GM21526 (cell line): ENCODE results near the gene ZNF22.

Experiments
- ATAC-seq: cut with Tn5 transposase; IDR thresholded peaks from one replicate; pipeline ENCODE4 v1.9.1; 2021; ENCODE audit warnings: moderate library complexity; ENCODE audit not compliant: unreplicated experiment, low FRiP score

ZNF22 gene

DNA sequence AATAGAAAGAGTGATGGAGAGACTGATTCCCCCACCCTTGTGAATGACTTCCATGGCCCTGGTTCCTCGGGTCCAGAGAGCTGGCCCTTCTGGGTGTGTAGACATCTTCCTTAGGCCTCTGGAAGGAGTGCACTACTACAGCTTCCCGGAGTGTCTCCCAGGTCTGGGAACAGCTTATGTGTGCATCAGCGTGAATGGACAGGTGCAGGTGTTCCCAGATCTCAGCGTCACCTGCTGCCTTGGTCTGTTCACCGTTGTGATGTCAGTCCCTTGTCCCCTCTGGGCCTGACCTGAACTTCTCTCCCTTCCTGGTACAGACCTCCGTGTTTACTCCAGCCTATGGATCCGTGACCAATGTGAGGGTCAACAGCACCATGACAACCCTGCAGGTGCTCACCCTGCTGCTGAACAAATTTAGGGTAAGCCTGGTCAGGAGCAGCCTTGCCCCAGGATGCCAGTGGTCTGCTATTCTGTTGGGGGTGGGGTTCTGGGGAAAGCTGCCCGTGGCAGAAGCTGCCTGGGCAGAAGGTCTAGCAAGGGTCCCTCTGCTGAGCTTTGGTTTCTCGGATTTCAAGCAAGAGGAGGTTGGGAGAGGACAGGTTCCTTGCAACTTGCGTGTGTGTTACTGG lies 11.7 kb upstream of the ZNF22 start:
- no peak for ATAC-seq

DNA sequence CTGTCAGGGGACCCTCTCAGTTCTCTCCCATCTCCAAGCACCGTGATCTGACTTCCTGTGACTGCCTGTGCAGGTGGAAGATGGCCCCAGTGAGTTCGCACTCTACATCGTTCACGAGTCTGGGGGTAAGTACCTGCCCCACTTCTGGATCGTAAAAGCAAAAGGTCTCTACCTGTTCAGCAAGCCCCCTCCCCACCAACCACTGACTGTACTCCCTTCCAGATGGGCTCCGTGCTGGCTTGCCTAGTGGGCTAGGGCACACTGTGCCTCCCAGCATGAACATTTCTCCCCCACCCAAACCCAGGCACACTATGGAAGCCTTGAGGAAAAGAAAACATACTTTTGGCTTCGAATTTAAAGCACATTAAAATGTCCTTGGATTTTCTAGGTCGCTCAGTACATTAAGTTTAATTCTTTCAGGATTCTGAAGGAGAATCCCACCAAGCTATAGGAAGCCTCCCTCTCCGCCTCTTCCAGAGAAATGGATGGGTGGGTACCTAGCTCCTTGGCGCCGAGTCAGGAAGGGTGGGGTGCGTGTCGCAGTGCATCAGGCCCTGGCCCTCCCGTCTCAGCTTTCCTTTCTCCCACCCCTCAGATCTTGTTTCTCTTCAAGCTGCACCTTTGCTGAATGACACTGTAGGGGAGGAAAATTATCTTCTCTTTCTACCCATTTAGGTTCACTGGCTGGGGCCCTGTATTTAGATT lies 11.0 kb upstream of the ZNF22 start:
- ATAC-seq = no peak

DNA sequence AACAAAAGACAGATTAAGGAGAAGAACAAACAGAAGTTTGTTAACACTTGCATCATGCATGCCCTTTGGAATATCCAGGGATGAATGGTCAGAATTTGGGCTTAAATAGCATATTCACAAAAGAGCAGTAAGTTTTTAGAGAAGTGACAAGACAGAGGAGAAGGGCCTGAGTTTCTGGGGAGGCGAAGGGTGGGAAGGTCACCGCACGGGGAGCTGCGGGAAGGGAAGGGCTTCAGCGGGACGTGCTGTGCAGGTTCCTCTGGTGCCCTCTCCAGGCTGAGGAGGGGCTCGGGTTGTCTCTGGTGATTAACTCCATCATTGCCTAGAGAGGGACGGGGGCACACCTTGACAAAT lies 10.4 kb upstream of the ZNF22 start:
- no peak for ATAC-seq

DNA sequence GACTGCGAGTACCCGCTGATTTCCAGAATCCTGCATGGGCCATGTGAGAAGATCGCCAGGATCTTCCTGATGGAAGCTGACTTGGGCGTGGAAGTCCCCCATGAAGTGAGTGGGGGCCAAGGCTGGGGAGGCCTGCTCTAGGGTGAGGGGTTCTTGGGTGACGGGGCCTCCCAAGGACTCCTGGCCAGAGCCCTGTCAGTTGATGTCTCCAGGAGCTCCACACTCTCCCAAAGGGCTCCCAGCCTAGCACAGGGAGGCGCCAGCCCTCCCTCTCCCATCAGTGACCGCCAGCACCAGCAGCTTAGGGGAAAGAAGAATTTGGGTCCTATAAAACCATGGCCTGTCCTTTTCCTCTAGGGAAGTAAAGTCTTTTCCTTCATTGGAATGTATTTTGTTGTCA lies 9.8 kb upstream of the ZNF22 start:
- no peak for ATAC-seq

DNA sequence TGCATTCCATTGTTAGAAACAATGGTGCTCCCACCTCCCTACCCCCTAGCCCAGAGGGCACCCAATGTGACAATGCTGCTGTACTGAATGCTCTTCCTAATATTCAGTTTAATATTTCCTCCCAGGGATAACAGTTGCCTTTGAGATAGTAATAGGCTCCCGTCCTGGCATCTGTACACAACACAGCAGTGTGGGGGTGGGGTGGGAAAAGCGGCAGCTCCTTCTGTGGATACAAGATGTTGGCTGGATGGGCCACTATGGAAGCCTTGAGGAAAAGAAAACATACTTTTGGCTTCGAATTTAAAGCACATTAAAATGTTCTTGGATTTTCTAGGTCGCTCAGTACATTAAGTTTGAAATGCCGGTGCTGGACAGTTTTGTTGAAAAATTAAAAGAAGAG lies 9.2 kb upstream of the ZNF22 start:
- no peak for ATAC-seq

DNA sequence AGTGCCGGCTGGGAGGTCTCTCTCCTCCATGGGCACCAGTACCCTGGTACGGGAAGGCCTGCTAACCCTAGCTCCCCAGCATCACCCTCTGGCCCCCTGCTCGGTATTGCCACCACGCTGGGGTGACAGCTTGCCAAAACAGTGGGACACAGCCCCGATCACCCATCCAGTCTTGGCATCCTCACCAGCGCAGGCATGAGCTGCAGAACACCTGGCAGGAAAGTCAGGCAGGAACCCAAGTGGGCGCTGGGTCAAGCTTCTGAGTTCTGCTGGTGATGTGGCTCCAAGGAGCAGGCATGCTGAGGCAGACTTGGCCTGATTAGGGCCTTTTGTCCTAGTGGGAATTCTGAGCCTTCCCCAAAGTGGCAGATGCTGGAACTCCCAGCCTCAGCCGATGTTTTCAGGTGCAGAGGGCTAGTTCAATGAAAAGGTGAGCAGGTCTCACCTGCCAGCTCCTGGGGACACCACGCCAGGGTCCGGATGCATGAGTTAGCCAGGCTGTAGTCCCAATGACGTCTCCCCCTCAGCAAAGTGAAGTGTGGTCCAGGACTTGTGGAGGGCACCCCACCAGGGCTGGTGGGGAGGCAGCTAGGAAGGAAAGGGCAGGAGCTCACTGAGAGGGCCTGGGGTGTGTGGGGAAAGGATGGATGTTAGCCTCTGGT lies 8.5 kb upstream of the ZNF22 start:
- ATAC-seq = no peak

DNA sequence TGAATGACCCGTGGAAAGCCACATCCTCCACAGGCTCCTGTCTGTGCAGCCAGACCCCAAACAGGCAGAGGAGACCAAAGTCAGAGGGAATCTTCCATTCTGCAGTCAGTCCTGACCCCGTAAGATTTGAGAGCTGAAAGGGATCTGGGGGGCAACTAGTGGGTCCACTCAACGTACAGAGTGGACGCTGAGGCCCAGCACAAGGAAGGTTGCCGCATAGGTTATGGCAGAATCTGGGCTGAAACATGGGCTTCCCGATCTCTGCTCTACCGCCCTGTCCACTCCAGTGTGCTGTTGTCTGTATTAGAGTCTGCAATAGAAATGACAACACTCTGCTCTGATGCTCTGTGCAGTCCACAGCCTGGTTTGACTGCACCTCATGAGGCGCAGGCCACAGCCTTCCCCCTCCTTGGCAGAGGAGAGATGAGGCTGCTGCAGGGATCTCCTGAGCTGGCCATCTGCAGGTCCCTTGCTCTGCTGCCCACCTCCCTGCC lies 7.9 kb upstream of the ZNF22 start:
- ATAC-seq = no peak

DNA sequence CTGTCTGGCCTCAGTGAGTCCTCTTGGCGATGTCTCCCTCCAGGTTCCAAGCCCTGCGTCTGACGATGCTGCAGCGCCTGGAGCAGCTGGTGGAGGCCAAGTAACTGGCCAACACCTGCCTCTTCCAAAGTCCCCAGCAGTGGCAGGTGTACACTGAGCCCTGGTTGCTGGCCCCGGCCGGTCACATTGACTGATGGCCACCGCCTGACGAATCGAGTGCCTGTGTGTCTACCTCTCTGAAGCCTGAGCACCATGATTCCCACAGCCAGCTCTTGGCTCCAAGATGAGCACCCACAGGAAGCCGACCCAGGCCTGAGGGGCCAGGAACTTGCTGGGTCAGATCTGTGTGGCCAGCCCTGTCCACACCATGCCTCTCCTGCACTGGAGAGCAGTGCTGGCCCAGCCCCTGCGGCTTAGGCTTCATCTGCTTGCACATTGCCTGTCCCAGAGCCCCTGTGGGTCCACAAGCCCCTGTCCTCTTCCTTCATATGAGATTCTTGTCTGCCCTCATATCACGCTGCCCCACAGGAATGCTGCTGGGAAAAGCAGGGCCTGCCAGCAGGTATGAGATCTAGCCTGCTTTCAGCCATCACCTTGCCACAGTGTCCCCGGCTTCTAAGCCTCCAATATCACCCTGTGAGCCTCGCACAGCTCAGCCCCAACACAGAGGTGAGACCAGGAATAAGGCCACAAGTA lies 7.3 kb upstream of the ZNF22 start:
- ATAC-seq = no peak

DNA sequence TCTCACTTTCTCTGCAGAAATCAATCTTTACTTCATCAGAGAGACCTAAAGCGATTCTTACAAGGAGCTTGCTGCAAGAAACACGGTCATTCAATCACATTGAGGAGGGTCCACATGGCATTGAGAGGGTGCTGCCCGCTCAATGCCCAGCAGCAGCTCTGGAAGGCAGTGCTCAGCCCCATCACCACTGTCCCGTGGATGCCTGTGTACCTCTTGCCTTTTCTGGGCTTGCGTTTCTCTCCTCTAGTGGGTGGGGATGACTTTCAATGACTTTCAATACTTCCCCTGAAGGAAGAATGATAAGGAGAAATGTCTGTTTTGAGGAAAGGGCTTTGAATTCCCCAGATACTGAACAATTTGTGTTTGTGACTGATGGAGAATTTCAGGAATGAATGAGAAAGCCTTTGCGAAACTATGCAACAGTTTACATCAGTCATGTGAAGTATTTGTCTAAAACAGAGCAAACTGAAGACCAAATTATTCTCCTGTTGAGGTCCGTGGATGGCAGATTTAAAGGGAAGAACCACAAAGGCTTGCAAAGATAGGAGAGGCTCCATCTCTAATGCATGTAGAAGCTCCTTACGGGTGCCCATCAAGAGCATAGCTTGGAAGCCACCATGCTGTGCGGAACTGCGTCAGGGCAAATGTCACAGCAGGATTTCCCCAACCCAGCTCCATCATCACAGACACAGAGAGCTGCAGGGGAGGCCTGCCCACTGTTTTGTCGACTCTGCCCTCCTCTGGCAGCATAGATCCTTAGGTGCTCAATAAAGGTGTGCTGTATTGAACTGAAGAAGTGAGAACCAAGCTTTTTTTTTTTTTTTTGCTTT lies 6.6 kb upstream of the ZNF22 start:
- ATAC-seq = no peak

DNA sequence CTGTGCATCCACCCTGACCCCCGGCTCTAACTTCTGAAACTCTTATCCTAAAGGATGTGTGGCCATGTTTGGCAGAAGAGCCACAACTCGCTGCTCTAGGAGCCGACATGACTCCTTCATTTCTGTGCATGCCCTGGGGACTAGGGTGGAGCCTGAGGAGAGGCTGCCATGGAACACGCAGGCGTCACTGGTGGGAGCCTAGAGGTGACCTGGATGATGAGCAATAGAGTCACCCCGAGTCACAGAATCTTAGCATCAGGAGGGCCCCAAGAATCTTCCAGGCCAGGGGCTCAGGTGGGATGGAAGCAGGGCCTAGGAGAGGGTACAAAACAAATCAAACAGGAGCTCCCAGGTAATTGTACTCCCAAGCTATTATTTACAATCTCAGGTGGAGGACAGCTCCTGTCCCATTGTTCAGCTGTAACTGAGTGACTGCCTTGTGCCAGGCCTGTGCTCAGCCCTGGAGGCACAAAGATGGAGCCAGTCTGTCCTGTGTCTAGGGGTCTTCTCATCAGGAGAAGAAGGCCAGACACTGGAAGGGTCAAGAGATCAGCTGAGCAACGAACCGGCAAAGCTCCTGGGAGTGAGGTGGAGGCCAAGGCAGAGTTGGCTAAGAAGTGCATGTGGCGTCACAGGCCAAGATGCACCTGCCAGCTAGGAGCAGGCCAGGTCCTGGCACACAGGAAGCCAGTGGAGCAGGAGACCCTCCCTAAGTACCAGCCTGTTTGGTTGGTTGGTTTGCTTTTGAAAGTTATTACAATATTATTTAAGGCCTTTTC lies 5.8 kb upstream of the ZNF22 start:
- ATAC-seq = no peak

DNA sequence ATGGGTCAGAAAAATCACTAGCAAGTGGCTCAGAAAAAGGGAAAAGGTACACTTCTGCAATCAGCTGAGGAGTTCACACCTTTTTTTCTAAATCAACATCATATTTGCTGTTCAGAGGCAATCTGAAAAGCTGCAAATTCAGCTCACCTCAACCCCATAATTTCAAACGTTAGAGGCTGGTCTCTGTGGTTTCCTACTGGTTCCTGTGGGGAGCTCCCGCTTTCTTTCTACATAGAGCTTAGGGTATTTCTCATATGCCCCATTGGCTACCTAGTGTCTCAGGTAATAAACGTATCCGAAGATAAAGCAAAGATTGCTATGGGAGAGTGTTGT lies 5.2 kb upstream of the ZNF22 start:
- ATAC-seq = no peak

DNA sequence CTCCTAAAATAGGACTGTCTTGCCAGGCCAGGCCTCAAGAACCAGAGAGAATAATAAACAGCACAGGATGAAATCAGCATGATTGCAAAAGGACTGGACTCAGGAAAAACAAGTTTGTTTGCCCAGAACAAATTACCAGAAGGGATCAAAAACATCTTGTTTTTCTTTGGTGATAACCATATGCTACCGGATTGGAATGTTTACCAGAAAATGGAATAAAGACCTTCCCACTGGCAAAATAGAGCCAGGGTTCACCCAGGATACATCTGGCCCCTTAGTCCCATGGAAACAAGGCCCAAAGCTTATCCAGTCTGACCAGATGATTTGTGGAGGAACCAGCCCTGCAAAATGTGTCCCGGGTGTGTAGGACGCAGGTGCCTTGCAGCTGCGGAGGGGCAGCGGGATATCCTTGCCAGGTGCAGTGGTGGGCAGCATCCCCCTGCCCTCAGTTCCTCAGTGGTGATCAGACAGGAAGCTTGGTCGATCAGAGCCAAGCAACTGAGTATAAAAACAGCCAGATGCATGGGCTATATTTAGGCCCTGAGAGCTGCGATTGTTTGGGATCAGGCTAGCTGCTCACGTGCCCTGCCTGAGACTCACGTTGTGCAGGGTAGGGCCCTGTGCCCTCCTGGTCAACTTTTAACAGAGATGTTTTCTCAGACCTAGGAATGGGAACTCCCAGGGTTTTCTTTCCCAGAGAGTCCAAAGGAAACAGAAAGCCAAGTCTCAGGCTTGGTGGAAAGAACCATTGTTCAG lies 4.6 kb upstream of the ZNF22 start:
- ATAC-seq = no peak

DNA sequence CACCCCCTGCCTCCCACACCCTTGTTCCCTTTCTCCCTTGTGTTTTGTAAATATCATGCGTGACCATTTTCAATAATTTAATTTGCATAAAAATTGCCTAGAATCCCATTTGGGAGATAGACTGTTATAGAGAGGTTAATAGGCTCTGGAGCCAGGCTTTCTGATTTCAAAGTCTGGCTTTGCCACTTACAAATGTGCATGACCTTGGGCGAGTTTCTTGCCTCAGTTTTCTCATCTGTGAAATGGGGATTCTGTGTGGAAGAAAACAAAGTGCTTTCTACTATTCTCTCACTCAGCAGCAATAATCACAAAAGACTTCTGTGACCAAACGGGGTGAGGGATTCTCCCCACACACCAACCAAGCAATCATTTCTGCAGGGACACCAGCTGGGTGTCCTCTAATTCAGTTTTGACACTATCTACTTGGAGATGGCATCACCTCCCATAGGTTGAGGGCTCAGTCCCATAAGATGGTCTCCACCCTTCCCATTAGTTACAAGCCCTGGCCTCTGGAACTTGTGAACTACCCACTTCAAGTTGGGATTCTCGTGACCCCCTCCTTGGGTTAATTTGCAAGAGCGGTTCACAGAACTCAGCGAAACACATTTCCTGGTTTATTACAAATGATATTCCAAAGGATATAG lies 3.5 kb upstream of the ZNF22 start:
- no peak for ATAC-seq

DNA sequence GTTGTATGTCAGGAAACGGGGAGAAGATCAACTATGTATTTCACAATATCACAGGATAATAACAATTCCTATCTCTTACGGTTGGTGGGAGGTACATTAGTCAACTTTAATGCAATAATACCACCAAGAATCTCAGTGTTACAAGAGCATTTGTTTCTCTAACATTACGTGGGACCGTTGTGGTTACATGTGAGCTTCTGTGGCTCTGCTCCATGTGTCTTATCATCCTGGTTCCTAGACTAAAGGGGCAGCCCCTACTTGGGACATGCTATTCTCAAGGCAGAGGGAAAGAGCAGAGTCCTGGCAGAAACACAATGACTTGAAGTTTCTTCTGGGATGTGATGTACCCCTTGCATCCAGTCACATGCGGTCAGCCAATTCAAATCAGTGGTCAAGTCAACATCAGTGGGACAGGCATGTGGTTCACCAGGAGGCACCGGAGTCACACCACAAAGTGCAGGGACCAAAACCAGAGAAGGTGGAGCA lies 2.5 kb upstream of the ZNF22 start:
- no peak for ATAC-seq

DNA sequence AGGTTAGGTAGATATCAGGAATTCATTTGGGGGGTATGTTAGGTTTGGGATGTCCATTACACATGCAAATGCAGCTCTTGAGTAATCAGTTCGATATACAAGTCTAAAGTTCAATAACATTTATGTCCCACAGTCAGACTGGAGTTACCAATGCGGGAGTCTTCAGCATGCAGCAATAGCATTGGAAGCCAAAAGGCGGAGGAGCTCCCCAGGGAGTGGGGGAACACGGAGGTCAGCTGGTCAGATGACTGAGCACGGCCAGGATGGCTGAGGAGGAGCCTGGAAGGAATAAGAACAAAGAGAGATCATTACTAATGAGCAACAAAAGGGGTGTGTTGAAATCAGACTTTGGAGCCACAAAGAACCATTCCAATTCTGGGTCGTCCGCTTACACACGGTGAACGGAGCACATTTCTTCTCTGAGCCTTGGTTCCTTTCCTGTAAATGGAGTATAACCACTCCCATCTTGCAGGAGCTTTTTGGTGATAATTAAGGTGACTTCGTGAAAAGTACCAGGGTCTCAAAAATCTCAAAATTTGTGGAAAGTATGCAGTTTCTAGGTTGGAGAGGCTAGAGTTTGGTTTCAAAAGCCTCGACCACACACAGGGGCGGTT lies 478 bp upstream of the ZNF22 start:
- ATAC-seq = no peak

DNA sequence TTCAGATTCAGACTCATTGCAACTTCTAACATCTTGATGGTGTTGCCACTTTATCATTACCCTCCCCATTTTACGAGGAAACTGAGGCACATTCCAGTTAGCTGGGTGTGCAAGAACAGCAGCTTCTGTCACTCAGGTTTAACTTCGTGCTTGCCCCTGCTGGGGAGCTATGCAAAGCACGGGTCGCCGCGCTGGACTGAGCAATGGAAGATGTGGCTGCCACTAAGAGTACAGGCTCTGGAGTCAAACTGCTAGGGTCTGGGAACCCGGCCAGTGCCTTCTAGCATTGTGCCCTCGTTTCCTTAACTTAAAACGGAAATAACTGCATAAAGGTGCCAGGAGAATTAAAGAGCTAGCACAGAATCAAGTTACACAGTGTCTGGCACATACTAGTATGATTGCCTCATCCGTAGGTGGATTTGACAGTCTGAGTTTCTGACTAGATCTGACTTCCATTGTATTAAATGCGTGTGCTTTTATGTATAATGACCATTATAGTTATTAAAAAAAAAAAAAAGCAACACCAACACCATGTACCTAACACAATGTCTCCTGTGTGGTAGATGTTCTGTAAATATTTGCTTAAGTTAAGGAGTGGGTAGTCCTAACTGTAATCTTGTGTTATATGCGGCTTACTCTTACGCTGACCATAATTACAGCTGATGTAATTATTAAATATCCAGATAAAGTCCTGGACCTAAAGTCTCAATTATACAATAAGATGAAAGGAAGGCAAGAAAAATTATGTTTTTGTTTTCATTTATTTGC lies 842 bp downstream of the ZNF22 start:
- ATAC-seq = peak; percentile 76

DNA sequence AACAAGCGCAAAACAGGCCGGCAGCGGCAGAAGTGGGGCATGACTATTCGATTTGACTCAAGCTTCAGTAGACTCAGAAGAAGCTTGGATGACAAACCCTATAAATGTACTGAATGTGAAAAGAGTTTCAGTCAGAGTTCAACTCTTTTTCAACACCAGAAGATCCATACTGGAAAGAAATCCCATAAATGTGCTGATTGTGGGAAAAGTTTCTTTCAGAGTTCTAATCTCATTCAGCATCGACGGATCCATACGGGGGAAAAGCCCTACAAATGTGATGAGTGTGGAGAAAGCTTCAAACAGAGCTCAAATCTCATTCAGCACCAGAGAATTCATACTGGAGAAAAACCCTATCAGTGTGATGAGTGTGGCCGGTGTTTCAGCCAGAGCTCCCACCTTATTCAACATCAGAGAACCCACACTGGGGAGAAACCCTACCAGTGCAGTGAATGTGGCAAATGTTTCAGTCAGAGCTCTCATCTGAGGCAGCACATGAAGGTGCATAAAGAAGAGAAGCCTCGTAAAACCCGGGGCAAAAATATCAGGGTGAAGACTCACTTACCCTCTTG lies 2.8 kb downstream of the ZNF22 start:
- no peak for ATAC-seq
